Stimulated activated CD4-positive, alpha-beta T cell treated with anti-CD3 and anti-CD28 coated beads, Interleukin-1b, Interleukin-23, amount 100 ng/mL, for 4 hours (primary cell): Measurements from ENCODE around the gene IL24.

Source experiments
- DNase-seq, 2 donors: peaks; one replicate each; pipeline ENCODE4 v3.0.0-alpha.2; 2020; ENCODE audit warnings: low read depth in 2 of 2

The IL24 gene

GRCh38 chr1:206880314-206880713, 16.9 kb upstream of the IL24 start:
- DNase-seq = no peak

DNA sequence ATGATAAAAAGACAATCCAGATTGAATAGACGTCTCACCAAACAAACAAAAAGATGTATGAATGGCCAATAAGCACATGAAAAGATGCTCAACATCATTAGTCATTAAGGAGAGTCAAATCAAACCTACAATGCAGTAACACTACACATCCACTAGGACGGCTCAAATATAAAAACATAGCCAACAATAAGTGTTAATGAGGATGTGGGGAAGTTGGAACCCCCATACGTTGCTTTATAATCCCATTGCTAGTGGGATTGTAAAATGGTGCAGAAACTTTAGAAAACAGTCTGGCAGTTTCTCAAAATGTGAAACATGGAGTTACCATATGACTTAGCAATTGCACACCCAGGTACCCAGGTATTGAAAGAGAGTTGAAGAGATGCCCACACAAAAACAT, 14.7 kb upstream of the IL24 start:
- DNase-seq = no peak

GRCh38 chr1:206883160-206883559, 14.1 kb upstream of the IL24 start:
- DNase-seq = no peak

- no peak for DNase-seq
Observed at GRCh38 chr1:206883876-206884275, 13.4 kb upstream of the IL24 start.

GRCh38 chr1:206885341-206886060, 11.7 kb upstream of the IL24 start:
- no peak for DNase-seq

DNA sequence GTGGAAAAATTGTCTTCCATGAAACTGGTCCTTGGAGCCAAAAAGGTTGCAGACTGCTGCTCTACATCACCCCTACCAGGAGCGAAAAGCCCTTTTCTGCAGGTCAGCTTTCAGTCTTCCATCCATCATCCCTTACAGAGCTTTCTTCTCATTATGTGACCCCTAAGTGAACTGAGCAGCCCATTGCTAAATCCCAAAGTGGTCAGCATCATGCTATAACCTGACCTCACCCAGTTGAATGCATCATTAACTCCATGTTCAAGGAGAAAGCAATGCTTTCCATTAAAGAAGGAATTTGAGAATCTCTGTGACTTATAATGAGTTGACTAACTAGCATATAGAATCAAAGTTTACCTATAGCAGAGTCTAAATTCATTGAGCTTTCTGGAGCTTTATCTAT, 10.4 kb upstream of the IL24 start:
- DNase-seq = no peak

DNA sequence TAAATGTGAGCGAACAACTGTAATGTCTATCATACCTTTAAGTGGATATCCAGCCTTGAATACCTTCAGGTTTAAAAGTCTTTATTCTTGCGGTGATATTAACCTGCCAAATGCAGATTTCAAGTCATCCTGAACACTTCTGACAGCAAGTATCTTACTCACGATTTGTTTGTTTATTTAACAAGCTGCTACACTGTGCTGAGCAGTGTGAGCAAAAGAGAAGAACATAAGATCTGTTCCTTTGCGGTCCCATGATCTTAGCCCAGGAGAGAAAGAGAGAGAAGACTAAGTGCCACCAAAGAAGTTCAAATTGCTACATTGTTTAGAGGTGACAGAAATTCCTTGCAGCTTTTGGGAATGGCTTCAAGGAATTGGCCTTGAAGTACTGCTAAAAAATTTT, 9.5 kb upstream of the IL24 start:
- DNase-seq = no peak

DNA sequence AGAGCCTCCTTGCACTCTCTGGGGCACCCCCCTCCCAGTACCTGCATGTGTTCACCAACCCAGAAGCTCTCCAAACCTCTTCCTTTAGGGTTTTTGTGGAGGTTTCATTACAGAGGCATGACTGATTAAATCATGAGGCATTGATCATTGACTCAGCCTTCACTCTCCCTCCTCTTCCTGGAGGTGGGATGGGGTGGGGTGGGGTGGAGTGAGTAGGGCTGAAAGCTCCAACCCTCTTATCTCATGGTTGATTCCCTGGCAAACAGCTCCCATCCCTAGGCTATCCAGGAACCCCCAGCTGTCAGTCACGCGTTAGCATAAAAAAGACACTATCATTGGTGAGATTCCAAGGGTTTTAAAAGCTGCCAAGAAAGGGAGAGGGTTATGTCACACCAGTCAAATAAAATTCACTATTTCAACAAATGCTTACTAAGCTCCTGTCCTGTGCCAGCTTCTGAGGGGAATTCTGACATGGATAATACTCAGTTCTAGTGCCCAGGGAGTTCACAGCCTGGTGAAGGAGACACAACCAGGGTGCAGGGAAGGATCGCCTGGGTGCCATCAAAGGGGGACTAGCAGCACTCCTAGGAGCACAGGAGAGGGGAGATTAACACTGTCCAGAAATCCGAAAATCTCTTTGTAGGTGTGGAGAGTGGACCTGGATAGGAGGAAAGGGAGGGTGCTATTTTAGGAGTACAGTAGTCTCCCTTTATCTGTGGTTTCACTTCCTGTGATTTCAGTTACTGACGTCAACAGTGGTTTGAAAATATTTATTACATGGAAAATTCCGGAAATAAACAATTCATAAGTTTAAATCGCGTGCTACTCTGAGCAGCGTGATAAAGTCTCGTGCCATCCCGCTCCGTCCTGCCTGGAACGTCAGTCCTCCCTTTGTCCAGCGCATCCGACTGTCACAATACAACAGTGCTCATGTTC, 6.8 kb upstream of the IL24 start:
- DNase-seq = no peak

DNA sequence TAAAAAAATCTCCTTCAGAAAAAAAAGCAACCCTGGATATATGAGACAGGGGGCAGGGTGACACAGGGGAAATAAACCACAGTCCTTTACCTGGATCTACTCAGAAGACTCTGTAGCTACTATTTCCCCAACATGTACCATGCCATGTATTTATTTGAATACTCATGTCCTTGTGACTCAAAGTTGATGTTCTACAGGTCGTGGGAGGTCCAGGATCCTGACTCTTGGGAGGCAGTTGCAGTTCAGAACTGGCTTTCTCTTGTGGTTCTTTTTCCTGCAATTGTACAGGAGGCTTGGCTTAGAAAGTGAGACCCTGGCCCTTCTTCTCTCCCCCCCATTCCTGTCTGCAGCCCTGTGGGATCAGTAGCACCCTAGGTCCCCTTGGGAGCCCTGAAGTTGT, 5.8 kb upstream of the IL24 start:
- DNase-seq = no peak

GRCh38 chr1:206892351-206892984, 4.8 kb upstream of the IL24 start:
- DNase-seq = no peak

DNA sequence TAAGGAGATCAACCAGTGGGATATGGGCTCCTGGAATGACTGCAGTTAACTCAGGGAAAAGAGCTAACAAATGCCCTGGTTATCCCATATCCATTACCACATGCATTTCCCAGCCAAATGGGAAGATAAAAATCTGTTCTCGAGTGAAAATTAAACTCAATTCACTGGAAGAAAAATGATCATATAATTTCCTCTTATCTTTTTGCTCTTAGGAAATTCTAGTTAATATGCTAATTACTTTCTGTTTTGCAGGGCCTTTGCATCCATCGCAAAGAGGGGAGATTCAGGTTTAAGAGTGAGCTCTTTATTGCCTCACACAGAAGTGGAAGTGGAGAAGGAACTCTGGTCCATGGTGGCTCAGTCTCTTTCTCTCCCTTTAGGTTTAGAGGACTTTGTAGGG, 3.9 kb upstream of the IL24 start:
- DNase-seq = no peak

DNA sequence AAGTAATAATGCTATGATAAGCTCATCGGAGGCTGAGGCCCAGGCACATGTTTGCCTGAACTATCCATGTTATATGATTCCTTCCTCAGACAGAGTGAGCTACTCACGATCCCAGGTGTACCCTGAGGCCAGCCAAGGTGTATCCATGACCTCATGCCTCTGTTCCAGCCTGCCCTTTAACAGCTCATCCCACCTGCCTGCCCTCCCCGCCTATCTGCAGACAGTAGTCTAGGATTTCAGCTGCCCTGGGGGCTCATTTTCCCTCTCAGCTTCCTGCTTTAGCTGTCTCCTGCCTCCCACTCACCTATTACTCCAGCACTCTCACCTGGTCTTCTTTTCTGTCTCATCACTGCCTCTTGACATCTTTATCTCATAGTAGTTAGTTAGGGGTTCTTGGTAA, 1.9 kb upstream of the IL24 start:
- DNase-seq = no peak

- no peak for DNase-seq
Observed at GRCh38 chr1:206895837-206896242, 1.4 kb upstream of the IL24 start.

GRCh38 chr1:206896261-206896660, 982 bp upstream of the IL24 start:
- no peak for DNase-seq

DNA sequence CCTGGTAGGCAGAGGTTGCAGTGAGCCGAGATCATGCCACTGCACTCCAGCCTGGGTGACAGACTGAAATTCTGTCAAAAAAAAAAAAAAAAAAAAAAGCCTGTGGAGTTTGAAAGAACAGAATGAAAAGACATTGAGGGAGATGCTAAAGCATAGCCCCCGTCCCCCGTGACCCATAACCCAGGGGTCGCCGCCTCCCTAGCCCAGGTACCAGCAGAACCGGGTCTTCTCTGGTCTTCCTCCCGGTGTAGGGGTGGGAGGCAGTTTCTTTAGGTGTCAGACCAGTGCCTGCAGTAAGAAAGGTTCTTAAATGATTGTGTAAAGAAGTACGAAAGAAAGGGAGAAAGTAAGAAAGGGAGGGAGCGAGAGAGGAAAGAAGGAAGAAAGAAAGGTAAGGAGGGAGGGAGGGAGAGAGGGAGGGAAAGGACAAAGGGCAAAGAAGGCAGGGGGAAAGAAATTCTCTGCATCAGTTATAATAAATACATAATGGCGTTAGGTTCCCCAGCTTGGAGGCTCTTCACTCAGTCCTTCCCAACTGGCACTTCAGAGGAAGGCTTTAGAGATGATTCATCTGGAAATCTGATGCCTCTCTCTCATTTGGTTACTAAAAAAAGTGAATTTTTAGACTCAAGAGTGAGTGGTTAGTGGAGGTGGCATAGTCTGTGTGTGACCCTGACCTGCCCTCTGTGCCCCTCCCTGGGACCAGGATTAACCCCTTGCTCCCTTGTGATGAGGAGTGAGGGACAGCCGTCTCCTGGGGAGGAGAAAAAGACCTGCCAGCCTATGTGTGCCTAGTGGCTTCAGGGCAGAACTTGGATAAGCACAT, 1.1 kb downstream of the IL24 start:
- DNase-seq = no peak

GRCh38 chr1:206898915-206899431, 1.7 kb downstream of the IL24 start:
- DNase-seq = no peak

- DNase-seq = no peak
Observed at GRCh38 chr1:206899717-206900116, 2.5 kb downstream of the IL24 start.

DNA sequence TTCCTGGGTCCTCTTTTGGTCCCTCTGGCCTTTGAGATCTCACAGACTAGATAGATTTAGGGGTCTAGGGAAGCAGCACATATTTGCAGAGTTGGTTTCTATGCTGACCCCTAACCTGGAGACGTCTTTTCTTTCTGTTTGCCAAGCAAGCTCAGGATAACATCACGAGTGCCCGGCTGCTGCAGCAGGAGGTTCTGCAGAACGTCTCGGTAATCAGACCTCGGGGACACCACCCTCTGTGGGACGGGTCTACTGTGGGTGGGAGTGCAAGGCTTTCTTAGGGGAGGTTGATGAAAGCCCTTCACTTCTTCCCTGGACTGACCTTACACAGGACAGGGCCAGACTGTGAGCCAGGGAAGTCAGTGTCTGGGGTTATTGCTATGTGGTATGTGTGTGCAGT, 2.9 kb downstream of the IL24 start:
- no peak for DNase-seq

DNA sequence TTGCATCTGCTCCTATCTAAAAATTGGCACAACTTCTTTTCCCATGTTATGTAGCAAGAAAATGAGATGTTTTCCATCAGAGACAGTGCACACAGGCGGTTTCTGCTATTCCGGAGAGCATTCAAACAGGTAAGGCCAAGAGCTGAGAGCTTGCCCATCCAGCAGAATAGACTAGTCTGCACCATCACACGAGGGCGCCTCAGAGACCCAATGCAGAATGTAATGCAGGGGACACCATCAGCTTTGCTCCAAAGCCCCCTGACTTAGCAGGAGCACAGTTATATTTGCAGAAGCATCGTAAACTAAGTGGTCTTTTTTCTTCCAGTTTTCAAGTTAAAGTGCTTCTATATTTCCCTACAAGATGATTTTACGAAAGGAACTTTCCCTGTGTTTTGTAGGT, 4.7 kb downstream of the IL24 start:
- no peak for DNase-seq

- DNase-seq = no peak
Observed at GRCh38 chr1:206902702-206903101, 5.5 kb downstream of the IL24 start.

DNA sequence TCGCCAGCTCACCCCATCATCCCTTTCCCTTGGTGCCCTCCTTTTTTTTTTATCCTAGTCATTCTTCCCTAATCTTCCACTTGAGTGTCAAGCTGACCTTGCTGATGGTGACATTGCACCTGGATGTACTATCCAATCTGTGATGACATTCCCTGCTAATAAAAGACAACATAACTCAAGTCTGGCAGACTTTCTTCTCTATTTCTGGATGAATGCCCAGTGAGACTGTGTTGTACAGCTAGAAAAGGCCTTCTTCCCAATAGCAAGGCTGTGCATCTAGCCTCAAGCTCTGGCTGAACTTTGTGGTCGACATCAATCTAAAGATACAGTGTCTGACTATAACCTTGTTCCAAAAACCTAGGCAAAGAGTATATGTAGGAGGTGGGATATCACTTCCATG, 6.4 kb downstream of the IL24 start:
- DNase-seq = no peak
